Lower lobe of right lung (tissue), 2 donors: ENCODE data around the gene PACRG. TPM values are rescaled to one million over a fixed set of nuclear protein-coding genes. Genes with fewer than 3 reads are reported as not detected.

ENCODE experiments used
- ATAC-seq, 2 donors: fragments of 200-7000 bp; cut with Tn5 transposase; one replicate each; pipeline ENCODE4 v1.9.1; 2020 to 2022; ENCODE audit warnings: mild to moderate bottlenecking in 2 of 2, moderate library complexity in 2 of 2
- DNase-seq: peaks from one replicate; pipeline ENCODE4 v3.0.0-alpha.2; 2020
- H3K27ac ChIP-seq: fragments of 200-600 bp; one replicate; pipeline ENCODE4 v1.8.0; 2022
- H3K27me3 ChIP-seq: fragments of 200-600 bp; one replicate; pipeline ENCODE4 v1.8.0; 2022; ENCODE audit warnings: low read depth
- H3K36me3 ChIP-seq: fragments of 200-600 bp; one replicate; pipeline ENCODE4 v1.8.0; 2022; ENCODE audit warnings: mild to moderate bottlenecking
- H3K4me1 ChIP-seq: fragments of 200-600 bp; one replicate; pipeline ENCODE4 v1.8.0; 2022
- H3K4me3 ChIP-seq: fragments of 200-600 bp; one replicate; pipeline ENCODE4 v1.8.0; 2022; ENCODE audit warnings: mild to moderate bottlenecking
- H3K9me3 ChIP-seq: fragments of 200-600 bp; one replicate; pipeline ENCODE4 v1.8.0; 2022
- CTCF ChIP-seq: fragments of 200-600 bp; IDR thresholded peaks from one replicate; pipeline ENCODE4 v1.8.0; 2022; ENCODE audit warnings: antibody characterized with exemption, mild to moderate bottlenecking
- intact Hi-C: fragments of 100-400 bp; cut with DNase I; formaldehyde crosslinking; loops from one replicate; pipeline ENCODE4 v1.11.0; 2022
- total RNA-seq: library from RNA; stranded (reverse); fragmentation: NEBNext Ultra II Directional; extraction: Animal tissue kit (Norgen Biotek cat#: 25700); gene quantifications from one replicate; pipeline ENCODE4 v1.2.1, GENCODE V29; 2021
- donor health status: DM: no; HTN: yes; CAD: no; lungs with severe emphysema.

Gene PACRG
- total RNA-seq, 1 donor from 2014 or later = 5.5 TPM

GRCh38 chr6:162904069-162904663 lies 176.4 kb downstream of the PACRG start:
- H3K4me1 ChIP-seq = no peaks in the 10 kb centered on the region
- no peaks in the 10 kb centered on the region for H3K9me3 ChIP-seq
- no peaks in the 10 kb centered on the region for H3K27me3 ChIP-seq
- H3K27ac ChIP-seq = no peak overlapping the region
- no peak for TF ChIP-seq CTCF
- H3K4me3 ChIP-seq = no peak overlapping the region
- H3K36me3 ChIP-seq = no peaks in the 10 kb centered on the region
- intact Hi-C loops = no loop called here
- no peak for ATAC-seq
- DNase-seq = no peak

- Histone ChIP-seq H3K27me3 (no peaks in the 10 kb centered on the region), H3K4me3 (no peak overlapping the region), H3K27ac (no peak overlapping the region), H3K9me3 (no peaks in the 10 kb centered on the region), H3K36me3 (no peaks in the 10 kb centered on the region), H3K4me1 (no peaks in the 10 kb centered on the region)
- no peak for DNase-seq
- ATAC-seq = no peak
- intact Hi-C loops = no loop called here
- no peak for TF ChIP-seq CTCF
These were observed 178.7 kb downstream of the PACRG start for GRCh38 chr6:162906479-162906878.

GRCh38 chr6:162907876-162908481 lies 180.2 kb downstream of the PACRG start:
- Histone ChIP-seq H3K4me3 (no peak overlapping the region), H3K4me1 (no peaks in the 10 kb centered on the region), H3K27me3 (no peaks in the 10 kb centered on the region), H3K36me3 (no peaks in the 10 kb centered on the region), H3K27ac (no peak overlapping the region), H3K9me3 (no peaks in the 10 kb centered on the region)
- TF ChIP-seq CTCF = peak; percentile 38
- DNase-seq (no peak), ATAC-seq (no peak)
- intact Hi-C loops = no loop called here

- TF ChIP-seq CTCF = no peak
- intact Hi-C loops = no loop called here
These were observed 185.4 kb downstream of the PACRG start for GRCh38 chr6:162913206-162913605.

GRCh38 chr6:162917506-162917905 lies 189.7 kb downstream of the PACRG start:
- ATAC-seq (no peak), DNase-seq (no peak)
- Histone ChIP-seq H3K4me3 (no peak overlapping the region), H3K36me3 (no peaks in the 10 kb centered on the region), H3K27me3 (no peaks in the 10 kb centered on the region), H3K27ac (no peak overlapping the region), H3K4me1 (no peaks in the 10 kb centered on the region), H3K9me3 (no peaks in the 10 kb centered on the region)
- no peak for TF ChIP-seq CTCF
- intact Hi-C loops = no loop called here

More at GRCh38 chr6:162913206-162913605, 185.4 kb downstream of the PACRG start:
- Histone ChIP-seq H3K27me3 (no peaks in the 10 kb centered on the region), H3K4me3 (no peak overlapping the region), H3K4me1 (no peaks in the 10 kb centered on the region), H3K27ac (no peak overlapping the region), H3K9me3 (no peaks in the 10 kb centered on the region), H3K36me3 (no peaks in the 10 kb centered on the region)
- ATAC-seq = no peak
- DNase-seq = no peak
